ENCODE measurements around the gene SRGN. TPM values are rescaled to one million over a fixed set of nuclear protein-coding genes. Genes with fewer than 3 reads are reported as not detected.
"Not testable (repeated sequence)": the region's sequence is repeated elsewhere in the genome, so short reads cannot be mapped to it uniquely, and the experiment has no call there.

SRGN gene, protein sequence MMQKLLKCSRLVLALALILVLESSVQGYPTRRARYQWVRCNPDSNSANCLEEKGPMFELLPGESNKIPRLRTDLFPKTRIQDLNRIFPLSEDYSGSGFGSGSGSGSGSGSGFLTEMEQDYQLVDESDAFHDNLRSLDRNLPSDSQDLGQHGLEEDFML
- 10 to 100 TPM; 29.1 to 44.3 TPM for total RNA-seq

GRCh38 chr10:69087590-69088470 is at the start of gene SRGN:
Gene SRGN (plus strand): TSS chr10:69088103. CDS start chr10:69088158, 55 bp downstream.
- Histone ChIP-seq H3K27ac (peak within 1 kb of the TSS; percentile 73 to 76), H3K27me3 (replicated peaks; ENCODE audit: insufficient read depth) (no peaks in the 10 kb centered on the region), H3K4me1 (replicated peaks) (no peaks in the 10 kb centered on the region), H3K36me3 (no peaks in the 10 kb centered on the region), H3K4me3 (peak within 1 kb of the TSS; percentile 12 to 14), H3K9me3 (no peaks in the 10 kb centered on the region)
- 24% methylated on average over 10 of the region's 10 CpGs for WGBS
- DNase-seq (ENCODE audit: low spot score), result peak; percentile 58
- intact Hi-C loops (cut with DNase I), result no loop called here
- TF ChIP-seq, protein P1, sequence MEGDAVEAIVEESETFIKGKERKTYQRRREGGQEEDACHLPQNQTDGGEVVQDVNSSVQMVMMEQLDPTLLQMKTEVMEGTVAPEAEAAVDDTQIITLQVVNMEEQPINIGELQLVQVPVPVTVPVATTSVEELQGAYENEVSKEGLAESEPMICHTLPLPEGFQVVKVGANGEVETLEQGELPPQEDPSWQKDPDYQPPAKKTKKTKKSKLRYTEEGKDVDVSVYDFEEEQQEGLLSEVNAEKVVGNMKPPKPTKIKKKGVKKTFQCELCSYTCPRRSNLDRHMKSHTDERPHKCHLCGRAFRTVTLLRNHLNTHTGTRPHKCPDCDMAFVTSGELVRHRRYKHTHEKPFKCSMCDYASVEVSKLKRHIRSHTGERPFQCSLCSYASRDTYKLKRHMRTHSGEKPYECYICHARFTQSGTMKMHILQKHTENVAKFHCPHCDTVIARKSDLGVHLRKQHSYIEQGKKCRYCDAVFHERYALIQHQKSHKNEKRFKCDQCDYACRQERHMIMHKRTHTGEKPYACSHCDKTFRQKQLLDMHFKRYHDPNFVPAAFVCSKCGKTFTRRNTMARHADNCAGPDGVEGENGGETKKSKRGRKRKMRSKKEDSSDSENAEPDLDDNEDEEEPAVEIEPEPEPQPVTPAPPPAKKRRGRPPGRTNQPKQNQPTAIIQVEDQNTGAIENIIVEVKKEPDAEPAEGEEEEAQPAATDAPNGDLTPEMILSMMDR (IDR thresholded peaks at IDR 0.05), result no peak
- TF ChIP-seq POLR2AphosphoS5 (IDR thresholded peaks at IDR 0.05), result peak; percentile 77

GRCh38 chr10:69040904-69041303 is 47.0 kb upstream of the SRGN start:
- H3K4me3 ChIP-seq; H3K27ac ChIP-seq; DNase-seq (ENCODE audit: low spot score); H3K27me3 ChIP-seq (replicated peaks; ENCODE audit: insufficient read depth); H3K36me3 ChIP-seq; H3K4me1 ChIP-seq (replicated peaks); H3K9me3 ChIP-seq; intact Hi-C loops (cut with DNase I): not testable (repeated sequence)
- WGBS, result 77% methylated on average over 5 of the region's 5 CpGs

- Histone ChIP-seq H3K27me3 (replicated peaks; ENCODE audit: insufficient read depth) (no peaks in the 10 kb centered on the region), H3K9me3 (no peaks in the 10 kb centered on the region), H3K36me3 (no peaks in the 10 kb centered on the region), H3K4me3 (no peak overlapping the region), H3K4me1 (replicated peaks) (no peaks in the 10 kb centered on the region), H3K27ac (no peak overlapping the region)
- WGBS, result 73% methylated on average over 3 of the region's 5 CpGs
- no peak for DNase-seq (ENCODE audit: low spot score)
- intact Hi-C loops (cut with DNase I), result no loop called here
- TF ChIP-seq POLR2A (IDR thresholded peaks at IDR 0.05) (no peak), POLR2AphosphoS5 (IDR thresholded peaks at IDR 0.05) (no peak)
- TF ChIP-seq, protein P1 (IDR thresholded peaks at IDR 0.05), result no peak
Observed at GRCh38 chr10:69042417-69042816, 45.5 kb upstream of the SRGN start.

DNA sequence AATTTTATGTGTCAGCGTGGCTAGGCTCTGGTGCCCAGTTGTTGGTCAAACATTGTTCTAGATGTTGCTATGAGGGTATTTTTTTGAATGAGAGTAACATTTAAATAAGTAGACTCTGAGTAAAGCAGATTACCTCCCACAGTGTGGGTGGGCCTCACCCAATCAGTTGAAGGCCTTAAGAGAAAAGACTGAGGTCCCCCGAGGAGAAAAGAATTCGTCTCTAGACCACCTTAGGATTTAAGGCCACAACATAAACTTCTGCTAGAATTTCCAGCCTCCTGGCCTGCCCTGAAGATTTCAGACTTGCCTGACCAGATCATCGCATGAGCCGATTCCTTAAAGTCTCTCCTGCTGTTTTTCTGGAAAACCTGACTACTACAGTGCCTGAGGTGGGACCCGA is 45.1 kb upstream of the SRGN start:
- Histone ChIP-seq H3K27me3 (replicated peaks; ENCODE audit: insufficient read depth) (no peaks in the 10 kb centered on the region), H3K9me3 (no peaks in the 10 kb centered on the region), H3K4me3 (no peak overlapping the region), H3K36me3 (no peaks in the 10 kb centered on the region), H3K4me1 (replicated peaks) (no peaks in the 10 kb centered on the region), H3K27ac (no peak overlapping the region)
- intact Hi-C loops (cut with DNase I), result no loop called here
- TF ChIP-seq POLR2A (IDR thresholded peaks at IDR 0.05) (no peak), POLR2AphosphoS5 (IDR thresholded peaks at IDR 0.05) (no peak)
- TF ChIP-seq, protein P1 (IDR thresholded peaks at IDR 0.05), result no peak
- no peak for DNase-seq (ENCODE audit: low spot score)
- WGBS, result 97% methylated on average over 6 of the region's 6 CpGs

DNA sequence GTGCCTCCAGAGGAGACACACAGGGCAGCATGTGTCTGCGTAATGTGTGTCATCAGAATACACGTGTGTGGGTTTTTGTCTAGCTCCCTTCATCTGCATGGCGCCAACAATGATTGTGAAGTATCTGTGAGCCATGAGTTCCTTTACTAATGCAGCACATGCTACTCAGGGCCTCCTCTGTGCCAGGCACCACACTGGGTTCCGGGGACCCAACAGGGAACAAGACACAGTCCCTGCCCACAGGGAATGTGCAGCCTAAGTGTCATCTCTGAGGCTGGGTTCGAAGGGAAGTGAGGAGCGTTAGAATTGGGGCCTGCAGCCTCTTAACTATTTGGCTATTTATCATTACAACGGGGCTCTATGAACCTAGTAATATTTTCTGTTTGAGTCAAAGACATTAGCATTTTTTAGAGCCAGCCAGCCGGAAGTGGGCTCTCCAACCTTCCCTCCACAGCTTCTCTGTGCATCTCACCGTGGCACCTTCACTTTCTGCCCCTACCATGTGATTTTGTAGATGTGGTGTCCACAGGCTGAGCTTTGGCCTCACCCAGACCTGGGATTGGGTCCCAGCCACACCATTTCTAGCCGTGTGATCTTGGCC is 43.9 kb upstream of the SRGN start:
- Histone ChIP-seq H3K36me3 (no peaks in the 10 kb centered on the region), H3K27me3 (replicated peaks; ENCODE audit: insufficient read depth) (no peaks in the 10 kb centered on the region), H3K4me3 (no peak overlapping the region), H3K9me3 (no peaks in the 10 kb centered on the region), H3K27ac (no peak overlapping the region), H3K4me1 (replicated peaks) (no peaks in the 10 kb centered on the region)
- no peak for DNase-seq (ENCODE audit: low spot score)
- TF ChIP-seq POLR2AphosphoS5 (IDR thresholded peaks at IDR 0.05) (no peak), POLR2A (IDR thresholded peaks at IDR 0.05) (no peak)
- TF ChIP-seq, protein P1 (IDR thresholded peaks at IDR 0.05), result no peak
- intact Hi-C loops (cut with DNase I), result no loop called here
- 68% methylated on average over 10 of the region's 10 CpGs for WGBS
